HL-60 (cell line): Measurements from ENCODE around the gene CCL25.

Source experiments
- DNase-seq, 2 experiments: peaks; one replicate each; pipeline ENCODE4 v3.0.0-alpha.2; 2010 to 2020; ENCODE audit warnings: low read depth in 1 of 2, low spot score in 1 of 2
- H3K27ac ChIP-seq: fragments of 250-450 bp; sonication (Bioruptor Pico); replicated peaks from 2 replicates; pipeline ENCODE4 v1.5.1; 2020; ENCODE audit warnings: mild to moderate bottlenecking, moderate library complexity
- H3K27me3 ChIP-seq: fragments of 250-450 bp; sonication (Bioruptor Pico); 2 replicates; pipeline ENCODE4 v1.5.1; 2021; ENCODE audit warnings: mild to moderate bottlenecking, moderate library complexity; ENCODE audit not compliant: insufficient read depth, poor library complexity, severe bottlenecking
- H3K4me3 ChIP-seq: replicated peaks from 2 replicates; pipeline ENCODE4 v1.5.1; 2011; ENCODE audit warnings: mild to moderate bottlenecking, control low read depth, low read length; ENCODE audit not compliant: insufficient read depth
- GABPA ChIP-seq: IDR thresholded peaks from 2 replicates; pipeline ENCODE4 v1.6.1; 2012; ENCODE audit warnings: low read depth
- POLR2AphosphoS5 ChIP-seq: IDR thresholded peaks from 2 replicates; pipeline ENCODE4 v1.6.1; 2012; ENCODE audit warnings: low read depth
- SPI1 ChIP-seq: IDR thresholded peaks from 2 replicates; pipeline ENCODE4 v1.6.1; 2012; ENCODE audit warnings: low read depth, mild to moderate bottlenecking, borderline replicate concordance
- TF ChIP-seq, protein P1 (sequence below): IDR thresholded peaks from 2 replicates; pipeline ENCODE4 v1.6.1; 2012; ENCODE audit warnings: low read depth; ENCODE audit not compliant: insufficient replicate concordance
- TF ChIP-seq, protein P2 (sequence below): IDR thresholded peaks from one replicate; pipeline ENCODE4 v1.5.1; 2011; ENCODE audit warnings: low read length, control low read depth, inconsistent platforms; ENCODE audit not compliant: insufficient read depth

CCL25 gene

DNA sequence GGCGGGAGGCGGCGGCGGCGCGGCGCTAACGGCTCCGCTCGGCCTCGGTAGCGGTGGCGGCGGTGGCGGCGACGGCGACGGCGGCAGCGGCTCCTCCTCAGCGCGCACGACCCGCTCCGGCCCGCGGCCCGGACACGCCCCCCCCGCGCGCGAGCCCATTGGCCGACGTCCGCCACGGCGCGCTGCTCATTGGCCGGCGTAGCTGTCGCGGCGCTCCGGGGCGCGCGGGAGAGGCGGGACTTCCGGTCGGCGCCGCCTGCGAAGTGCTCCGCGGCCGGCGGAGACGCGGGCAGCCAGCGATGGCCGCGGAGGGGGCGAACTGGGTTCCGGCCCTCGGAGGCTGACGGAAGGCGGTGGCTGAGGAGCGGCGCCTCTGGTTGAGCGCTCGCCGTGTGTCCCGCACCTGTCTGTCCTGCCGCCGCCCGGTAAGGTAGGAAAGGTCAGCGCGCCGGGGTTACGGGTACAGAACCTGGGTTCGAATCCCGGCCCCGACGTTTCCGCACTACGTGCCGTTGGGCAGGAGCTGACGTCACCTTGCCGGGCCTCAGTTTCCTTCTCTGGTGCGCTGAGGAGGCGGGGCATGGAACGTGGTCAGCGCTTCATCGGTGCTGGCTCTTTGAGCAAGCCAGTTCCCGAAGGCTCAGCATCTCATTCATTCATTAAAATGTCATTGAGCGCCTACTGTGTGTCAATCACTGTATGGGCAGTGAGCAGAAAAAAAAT, 46.9 kb upstream of the CCL25 start, which contains the start of gene ELAVL1:
TSS of gene ELAVL1 (minus strand) at position 108 of the 723 bp plus-strand sequence. CDS start 13,826 bp downstream, outside the sequence.
- peak; percentile 80 to 81 for DNase-seq
- Histone ChIP-seq H3K4me3 (peak within 1 kb of the TSS; percentile 74), H3K27me3 (no peaks in the 10 kb centered on the region), H3K27ac (peak within 1 kb of the TSS; percentile 96)
- TF ChIP-seq, protein P1, sequence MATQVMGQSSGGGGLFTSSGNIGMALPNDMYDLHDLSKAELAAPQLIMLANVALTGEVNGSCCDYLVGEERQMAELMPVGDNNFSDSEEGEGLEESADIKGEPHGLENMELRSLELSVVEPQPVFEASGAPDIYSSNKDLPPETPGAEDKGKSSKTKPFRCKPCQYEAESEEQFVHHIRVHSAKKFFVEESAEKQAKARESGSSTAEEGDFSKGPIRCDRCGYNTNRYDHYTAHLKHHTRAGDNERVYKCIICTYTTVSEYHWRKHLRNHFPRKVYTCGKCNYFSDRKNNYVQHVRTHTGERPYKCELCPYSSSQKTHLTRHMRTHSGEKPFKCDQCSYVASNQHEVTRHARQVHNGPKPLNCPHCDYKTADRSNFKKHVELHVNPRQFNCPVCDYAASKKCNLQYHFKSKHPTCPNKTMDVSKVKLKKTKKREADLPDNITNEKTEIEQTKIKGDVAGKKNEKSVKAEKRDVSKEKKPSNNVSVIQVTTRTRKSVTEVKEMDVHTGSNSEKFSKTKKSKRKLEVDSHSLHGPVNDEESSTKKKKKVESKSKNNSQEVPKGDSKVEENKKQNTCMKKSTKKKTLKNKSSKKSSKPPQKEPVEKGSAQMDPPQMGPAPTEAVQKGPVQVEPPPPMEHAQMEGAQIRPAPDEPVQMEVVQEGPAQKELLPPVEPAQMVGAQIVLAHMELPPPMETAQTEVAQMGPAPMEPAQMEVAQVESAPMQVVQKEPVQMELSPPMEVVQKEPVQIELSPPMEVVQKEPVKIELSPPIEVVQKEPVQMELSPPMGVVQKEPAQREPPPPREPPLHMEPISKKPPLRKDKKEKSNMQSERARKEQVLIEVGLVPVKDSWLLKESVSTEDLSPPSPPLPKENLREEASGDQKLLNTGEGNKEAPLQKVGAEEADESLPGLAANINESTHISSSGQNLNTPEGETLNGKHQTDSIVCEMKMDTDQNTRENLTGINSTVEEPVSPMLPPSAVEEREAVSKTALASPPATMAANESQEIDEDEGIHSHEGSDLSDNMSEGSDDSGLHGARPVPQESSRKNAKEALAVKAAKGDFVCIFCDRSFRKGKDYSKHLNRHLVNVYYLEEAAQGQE: peak; percentile 48
- peak; percentile 70; the same call in 1 of the 2 replicates for TF ChIP-seq POLR2AphosphoS5
- TF ChIP-seq GABPA: peak; percentile 82
- TF ChIP-seq, protein P2, sequence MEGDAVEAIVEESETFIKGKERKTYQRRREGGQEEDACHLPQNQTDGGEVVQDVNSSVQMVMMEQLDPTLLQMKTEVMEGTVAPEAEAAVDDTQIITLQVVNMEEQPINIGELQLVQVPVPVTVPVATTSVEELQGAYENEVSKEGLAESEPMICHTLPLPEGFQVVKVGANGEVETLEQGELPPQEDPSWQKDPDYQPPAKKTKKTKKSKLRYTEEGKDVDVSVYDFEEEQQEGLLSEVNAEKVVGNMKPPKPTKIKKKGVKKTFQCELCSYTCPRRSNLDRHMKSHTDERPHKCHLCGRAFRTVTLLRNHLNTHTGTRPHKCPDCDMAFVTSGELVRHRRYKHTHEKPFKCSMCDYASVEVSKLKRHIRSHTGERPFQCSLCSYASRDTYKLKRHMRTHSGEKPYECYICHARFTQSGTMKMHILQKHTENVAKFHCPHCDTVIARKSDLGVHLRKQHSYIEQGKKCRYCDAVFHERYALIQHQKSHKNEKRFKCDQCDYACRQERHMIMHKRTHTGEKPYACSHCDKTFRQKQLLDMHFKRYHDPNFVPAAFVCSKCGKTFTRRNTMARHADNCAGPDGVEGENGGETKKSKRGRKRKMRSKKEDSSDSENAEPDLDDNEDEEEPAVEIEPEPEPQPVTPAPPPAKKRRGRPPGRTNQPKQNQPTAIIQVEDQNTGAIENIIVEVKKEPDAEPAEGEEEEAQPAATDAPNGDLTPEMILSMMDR: no peak

DNA sequence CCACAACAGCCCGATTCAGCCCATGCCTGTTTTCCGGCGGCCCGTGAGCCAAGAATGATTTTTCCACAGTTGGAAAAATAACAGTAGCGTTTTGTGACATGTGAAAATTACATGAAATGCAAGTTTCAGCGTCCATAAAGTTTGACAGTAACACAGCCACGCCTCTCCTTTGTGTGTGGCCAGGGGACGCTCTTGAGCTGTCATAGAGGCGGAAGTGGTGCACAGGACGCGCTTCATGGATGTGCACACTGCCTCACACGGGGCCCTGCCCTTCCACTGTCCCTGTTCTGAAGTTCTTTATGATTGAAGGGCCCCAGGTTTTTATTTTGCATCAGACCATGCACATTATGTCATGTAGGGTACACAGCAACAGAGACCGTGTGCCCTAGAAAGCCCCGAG, 34.8 kb upstream of the CCL25 start:
- Histone ChIP-seq H3K27ac (no peak overlapping the region), H3K27me3 (no peaks in the 10 kb centered on the region), H3K4me3 (no peak overlapping the region)
- no peak for TF ChIP-seq POLR2AphosphoS5
- TF ChIP-seq SPI1: peak; percentile 46; the same call in 1 of the 2 replicates
- TF ChIP-seq GABPA: no peak
- TF ChIP-seq, protein P1: no peak
- TF ChIP-seq, protein P2: peak; percentile 61
- peak in 1 of 2 experiments; percentile 75 for DNase-seq

DNA sequence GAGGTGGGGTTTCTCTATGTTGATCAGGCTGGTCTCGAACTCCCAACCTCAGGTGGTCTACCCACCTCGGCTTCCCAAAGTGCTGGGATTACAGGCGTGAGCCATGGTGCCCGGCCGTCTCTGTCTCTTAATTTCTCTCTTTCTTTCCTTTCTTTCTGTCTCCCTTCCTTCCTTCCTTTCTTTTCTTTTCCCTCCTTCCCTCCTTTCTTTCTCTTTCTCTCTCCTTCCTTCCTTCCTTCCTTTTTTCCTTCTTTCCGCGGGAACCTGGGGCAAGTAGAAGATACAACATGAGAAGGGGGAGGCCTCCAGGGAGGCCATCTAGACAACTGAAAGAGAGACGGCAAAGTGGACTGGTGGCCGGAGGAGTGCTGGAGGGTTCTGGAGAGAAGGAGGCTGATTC, 31.9 kb upstream of the CCL25 start:
- H3K27ac ChIP-seq: no peak overlapping the region
- TF ChIP-seq, protein P1: no peak
- TF ChIP-seq SPI1: no peak
- TF ChIP-seq, protein P2: no peak
- no peak for TF ChIP-seq GABPA
- no peak for TF ChIP-seq POLR2AphosphoS5
- no peaks in the 10 kb centered on the region for H3K27me3 ChIP-seq
- DNase-seq: no peak
- no peak overlapping the region for H3K4me3 ChIP-seq
